NCI-H146 treated with DMSO at 0.1 percent for 48 hours (cell line): ENCODE results near the gene ZNF221.

Source experiments
- DNase-seq: peaks from one replicate; lab custom pipeline; 2025; ENCODE audit not compliant: unreplicated experiment; lab: John Stamatoyannopoulos, UW

Gene ZNF221

GRCh38 chr19:43956827-43957226 lies 5.8 kb downstream of the ZNF221 start:
- DNase-seq = no peak

- no peak for DNase-seq
Observed at GRCh38 chr19:43957891-43958290, 6.9 kb downstream of the ZNF221 start.

- no peak for DNase-seq
Observed at GRCh38 chr19:43960411-43960810, 9.4 kb downstream of the ZNF221 start.

- no peak for DNase-seq
Observed at GRCh38 chr19:43966079-43966694, 15.2 kb downstream of the ZNF221 start.

GRCh38 chr19:43976732-43977131 lies 25.7 kb downstream of the ZNF221 start:
- no peak for DNase-seq

- DNase-seq = no peak
Observed at GRCh38 chr19:43983544-43983911, 32.5 kb downstream of the ZNF221 start.

- peak; percentile 98 for DNase-seq
Observed at GRCh38 chr19:43983912-43984686, 33.1 kb downstream of the ZNF221 start, which contains the start of gene ZNF155. TSS of gene ZNF155 (plus strand) at chr19:43984188. CDS start at chr19:43988544, 4,356 bp downstream.

GRCh38 chr19:43984687-43985000 lies 33.6 kb downstream of the ZNF221 start:
- DNase-seq = no peak

- DNase-seq = no peak
Observed at GRCh38 chr19:43997631-43998290, 46.7 kb downstream of the ZNF221 start.

GRCh38 chr19:44002212-44002565 lies 51.2 kb downstream of the ZNF221 start:
- no peak for DNase-seq

- DNase-seq = peak; percentile 95
Observed at GRCh38 chr19:44002566-44003460, 51.8 kb downstream of the ZNF221 start, which contains the start of gene ZNF230. TSS of gene ZNF230 (plus strand) at chr19:44002957. CDS start at chr19:44007079, 4,122 bp downstream.

GRCh38 chr19:44003461-44004009 lies 52.5 kb downstream of the ZNF221 start:
- no peak for DNase-seq

- no peak for DNase-seq
Observed at GRCh38 chr19:44005973-44006372, 54.9 kb downstream of the ZNF221 start.

- no peak for DNase-seq
Observed at GRCh38 chr19:44007473-44007872, 56.4 kb downstream of the ZNF221 start.

- DNase-seq = no peak
Observed at GRCh38 chr19:44010468-44010867, 59.4 kb downstream of the ZNF221 start.
